ENCODE data around the gene STK24. TPM values are rescaled to one million over a fixed set of nuclear protein-coding genes. Genes with fewer than 3 reads are reported as not detected.

STK24 gene
- total and polyA plus RNA-seq, 10 of the 15 experiments (the other 5 are each of a cell fraction or from before 2014, with no cell fraction given), result 7.5 to 115 (median 52.9) TPM

- intact Hi-C loops (cut with micrococcal nuclease; ENCODE audit: unreplicated experiment) (no loop called here), in situ Hi-C loops (cut with MboI) (no loop called here)
- FAIRE-seq, result no peak
- no peak for ATAC-seq
- TF ChIP-seq TCF12 (IDR thresholded peaks at IDR 0.05; ENCODE audit: low read depth, low read length) (no peak), SREBF2 (IDR thresholded peaks at IDR 0.05; ENCODE audit: low read length) (no peak), RCOR1 (conservative IDR thresholded peaks at IDR 0.05; ENCODE audit: low read depth, low read length) (no peak), E4F1 (IDR thresholded peaks at IDR 0.05; ENCODE audit: borderline replicate concordance, partially characterized antibody) (no peak), HDAC2 (IDR thresholded peaks at IDR 0.05) (no peak), BHLHE40 (IDR thresholded peaks at IDR 0.05; ENCODE audit: borderline replicate concordance in 1 of 2, low read depth in 2 of 2, low read length in 1 of 2) (no peak), KAT2A (conservative IDR thresholded peaks at IDR 0.05; ENCODE audit: control insufficient read depth, low read depth, low read length) (no peak), YBX1 (IDR thresholded peaks at IDR 0.05) (no peak), BACH1 (IDR thresholded peaks at IDR 0.05; ENCODE audit: borderline replicate concordance) (no peak), E2F4 (IDR thresholded peaks at IDR 0.05; ENCODE audit: low read depth, low read length) (no peak), IKZF2 (IDR thresholded peaks at IDR 0.05) (no peak), POU2F2 (IDR thresholded peaks at IDR 0.05; ENCODE audit: borderline replicate concordance, low read depth, low read length) (no peak), HDGF (IDR thresholded peaks at IDR 0.05) (no peak), POLR2AphosphoS5 (IDR thresholded peaks at IDR 0.05; ENCODE audit: low read length) (no peak), FOXK2 (IDR thresholded peaks at IDR 0.05) (no peak), PRDM15 (CRISPR knock-in tag; IDR thresholded peaks at IDR 0.05) (no peak), POLR2A (IDR thresholded peaks at IDR 0.05; ENCODE audit: low read depth, low read length) (no peak), FOXM1 (IDR thresholded peaks at IDR 0.05; ENCODE audit: low read depth, low read length) (no peak)
- ChIA-PET RAD21 (ENCODE audit: unreplicated experiment) (no interaction called here), POLR2A (no interaction called here), CTCF (interaction anchor here (2.5 to 2.7 kb wide), 2 partner anchors 200 to 220 kb away, joined by 7 to 14 read pairs; no protein-coding TSS in a partner anchor), SMC1A (ENCODE audit: uncharacterized antibody, unreplicated experiment) (no interaction called here)
- 93% methylated on average over 15 of the region's 15 CpGs for WGBS (ENCODE audit: insufficient coverage, insufficient replicate concordance, low lambda C conversion rate, missing lambda C conversion rate)
- peaks cover 14 to 36% of the 10 kb centered on the region in 2 experiments for H3K36me3 ChIP-seq (ENCODE audit: control insufficient read depth in 2 of 2, insufficient read depth in 2 of 2, low read length in 1 of 2)
- no peaks in the 10 kb centered on the region for H4K20me1 ChIP-seq (ENCODE audit: control insufficient read depth, insufficient read depth)
- H3K27ac ChIP-seq (ENCODE audit: control insufficient read depth, insufficient read depth), result no peak overlapping the region
- no peak for DNase-seq (ENCODE audit: low read depth, low spot score)
- BruUV-seq (replicated peaks), result no TSS peak
- H2AFZ ChIP-seq (ENCODE audit: control insufficient read depth, low read depth, low read length), result no peak overlapping the region
- H3K9me3 ChIP-seq (replicated peaks; ENCODE audit: control insufficient read depth, insufficient read depth, low read length), result no peaks in the 10 kb centered on the region
- H3K27me3 ChIP-seq (replicated peaks in 1 of 2; ENCODE audit: control insufficient read depth in 2 of 2, insufficient read depth in 2 of 2, low read length in 1 of 2), result no peaks in the 10 kb centered on the region
- H3K79me2 ChIP-seq (ENCODE audit: control insufficient read depth, insufficient read depth, low read length), result no peaks in the 10 kb centered on the region
- no peak overlapping the region for H3K4me3 ChIP-seq
- H3K4me1 ChIP-seq (ENCODE audit: control insufficient read depth, insufficient read depth, low read length), result no peaks in the 10 kb centered on the region
- no peak overlapping the region for H3K4me2 ChIP-seq (ENCODE audit: control insufficient read depth, insufficient read depth)
- H3K9ac ChIP-seq (ENCODE audit: control insufficient read depth, insufficient read depth, low read length), result no peak overlapping the region
These were observed 123.8 kb downstream of the STK24 start for GRCh38 chr13:98452851-98453843.
